Mucosa of stomach (tissue), 1 donor: ENCODE measurements around the gene HEXIM2.

ENCODE experiments used
- H3K27me3 ChIP-seq: one replicate; pipeline ENCODE4 v1.7.0; 2013; ENCODE audit warnings: mild to moderate bottlenecking, low read length; ENCODE audit not compliant: control insufficient read depth, insufficient read depth
- H3K36me3 ChIP-seq: one replicate; pipeline ENCODE4 v1.7.0; 2013; ENCODE audit warnings: low read length; ENCODE audit not compliant: control insufficient read depth, insufficient read depth
- H3K4me1 ChIP-seq: one replicate; pipeline ENCODE4 v1.7.0; 2013; ENCODE audit warnings: mild to moderate bottlenecking, low read length; ENCODE audit not compliant: control insufficient read depth, insufficient read depth
- H3K4me3 ChIP-seq: one replicate; pipeline ENCODE4 v1.7.0; 2013; ENCODE audit warnings: low read length
- H3K9ac ChIP-seq: one replicate; pipeline ENCODE4 v1.7.0; 2013; ENCODE audit warnings: mild to moderate bottlenecking, low read length, moderate library complexity
- H3K9me3 ChIP-seq: one replicate; pipeline ENCODE4 v1.7.0; 2013; ENCODE audit warnings: mild to moderate bottlenecking, low read length, moderate library complexity; ENCODE audit not compliant: control insufficient read depth
- donor health status: Pancreatic carcinoma.

Gene HEXIM2

GRCh38 chr17:45138911-45139532 lies 22.7 kb upstream of the HEXIM2 start:
- no peak overlapping the region for H3K4me3 ChIP-seq
- H3K4me1 ChIP-seq = peaks cover 30% of the 10 kb centered on the region
- no peak overlapping the region for H3K9ac ChIP-seq
- H3K9me3 ChIP-seq = no peaks in the 10 kb centered on the region
- H3K36me3 ChIP-seq = no peaks in the 10 kb centered on the region
- H3K27me3 ChIP-seq = no peaks in the 10 kb centered on the region

- peaks cover 31% of the 10 kb centered on the region for H3K4me1 ChIP-seq
- no peaks in the 10 kb centered on the region for H3K27me3 ChIP-seq
- H3K9ac ChIP-seq = no peak overlapping the region
- no peaks in the 10 kb centered on the region for H3K9me3 ChIP-seq
- H3K36me3 ChIP-seq = no peaks in the 10 kb centered on the region
- no peak overlapping the region for H3K4me3 ChIP-seq
Observed at GRCh38 chr17:45139533-45139920, 22.1 kb upstream of the HEXIM2 start.

GRCh38 chr17:45143094-45143670 lies 18.5 kb upstream of the HEXIM2 start:
- Histone ChIP-seq H3K27me3 (no peaks in the 10 kb centered on the region), H3K4me3 (no peak overlapping the region), H3K4me1 (peaks cover 31% of the 10 kb centered on the region), H3K9ac (no peak overlapping the region), H3K36me3 (no peaks in the 10 kb centered on the region), H3K9me3 (no peaks in the 10 kb centered on the region)

- Histone ChIP-seq H3K9ac (peak overlapping the region; percentile 78), H3K36me3 (no peaks in the 10 kb centered on the region), H3K27me3 (no peaks in the 10 kb centered on the region), H3K4me1 (peaks cover 29% of the 10 kb centered on the region), H3K9me3 (no peaks in the 10 kb centered on the region), H3K4me3 (peak overlapping the region; percentile 37)
Observed at GRCh38 chr17:45143767-45144198, 17.9 kb upstream of the HEXIM2 start.

- H3K9me3 ChIP-seq = no peaks in the 10 kb centered on the region
- peak overlapping the region; percentile 78 for H3K9ac ChIP-seq
- peak overlapping the region; percentile 37 for H3K4me3 ChIP-seq
Observed at GRCh38 chr17:45144199-45145034, 17.3 kb upstream of the HEXIM2 start.

GRCh38 chr17:45145035-45145389 lies 16.7 kb upstream of the HEXIM2 start:
- Histone ChIP-seq H3K36me3 (no peaks in the 10 kb centered on the region), H3K9me3 (no peaks in the 10 kb centered on the region), H3K27me3 (no peaks in the 10 kb centered on the region), H3K9ac (peak overlapping the region; percentile 78), H3K4me3 (peak overlapping the region; percentile 4), H3K4me1 (peaks cover 29% of the 10 kb centered on the region)

More at GRCh38 chr17:45144199-45145034, 17.3 kb upstream of the HEXIM2 start:
- no peaks in the 10 kb centered on the region for H3K27me3 ChIP-seq
- peaks cover 29% of the 10 kb centered on the region for H3K4me1 ChIP-seq
- no peaks in the 10 kb centered on the region for H3K36me3 ChIP-seq

GRCh38 chr17:45146166-45146565 lies 15.5 kb upstream of the HEXIM2 start:
- no peak overlapping the region for H3K4me3 ChIP-seq
- no peaks in the 10 kb centered on the region for H3K9me3 ChIP-seq
- no peak overlapping the region for H3K9ac ChIP-seq
- no peaks in the 10 kb centered on the region for H3K36me3 ChIP-seq
- no peaks in the 10 kb centered on the region for H3K27me3 ChIP-seq
- peaks cover 35% of the 10 kb centered on the region for H3K4me1 ChIP-seq

- peak overlapping the region; percentile 92 for H3K9ac ChIP-seq
- H3K9me3 ChIP-seq = no peaks in the 10 kb centered on the region
- peaks cover 39% of the 10 kb centered on the region for H3K4me1 ChIP-seq
- no peak overlapping the region for H3K4me3 ChIP-seq
- no peaks in the 10 kb centered on the region for H3K27me3 ChIP-seq
- H3K36me3 ChIP-seq = no peaks in the 10 kb centered on the region
Observed at GRCh38 chr17:45146592-45146889, 15.1 kb upstream of the HEXIM2 start.

- peaks cover 42% of the 10 kb centered on the region for H3K4me1 ChIP-seq
- no peaks in the 10 kb centered on the region for H3K27me3 ChIP-seq
- no peaks in the 10 kb centered on the region for H3K9me3 ChIP-seq
- no peaks in the 10 kb centered on the region for H3K36me3 ChIP-seq
- peak overlapping the region; percentile 95 for H3K4me3 ChIP-seq
- H3K9ac ChIP-seq = peak overlapping the region; percentile 92
Observed at GRCh38 chr17:45146890-45147580, 14.6 kb upstream of the HEXIM2 start.

- Histone ChIP-seq H3K4me3 (peak overlapping the region; percentile 95), H3K9me3 (no peaks in the 10 kb centered on the region), H3K9ac (peak overlapping the region; percentile 92), H3K4me1 (peaks cover 42% of the 10 kb centered on the region), H3K27me3 (no peaks in the 10 kb centered on the region), H3K36me3 (no peaks in the 10 kb centered on the region)
Observed at GRCh38 chr17:45147581-45148182, 14.0 kb upstream of the HEXIM2 start.

- Histone ChIP-seq H3K4me1 (peaks cover 39% of the 10 kb centered on the region), H3K9me3 (no peaks in the 10 kb centered on the region), H3K27me3 (no peaks in the 10 kb centered on the region), H3K36me3 (no peaks in the 10 kb centered on the region), H3K9ac (peak within 1 kb of the TSS; percentile 93), H3K4me3 (peak within 1 kb of the TSS; percentile 95)
Observed at GRCh38 chr17:45148183-45149036, 13.3 kb upstream of the HEXIM2 start, which contains the start of gene HEXIM1. HEXIM1 (plus strand) TSS chr17:45148475; CDS start chr17:45149191, 716 bp downstream.
